ENCODE results near the gene WEE1. TPM values are rescaled to one million over a fixed set of nuclear protein-coding genes. Genes with fewer than 3 reads are reported as not detected.
A peak's percentile ranks its signal among the peaks of the same experiment; 100 is the strongest.

The WEE1 gene
- total and polyA plus RNA-seq, 10 of the 15 experiments (the other 5 are each of a cell fraction or from before 2014, with no cell fraction given) = 13.8 to 69.5 (median 45.4) TPM

DNA sequence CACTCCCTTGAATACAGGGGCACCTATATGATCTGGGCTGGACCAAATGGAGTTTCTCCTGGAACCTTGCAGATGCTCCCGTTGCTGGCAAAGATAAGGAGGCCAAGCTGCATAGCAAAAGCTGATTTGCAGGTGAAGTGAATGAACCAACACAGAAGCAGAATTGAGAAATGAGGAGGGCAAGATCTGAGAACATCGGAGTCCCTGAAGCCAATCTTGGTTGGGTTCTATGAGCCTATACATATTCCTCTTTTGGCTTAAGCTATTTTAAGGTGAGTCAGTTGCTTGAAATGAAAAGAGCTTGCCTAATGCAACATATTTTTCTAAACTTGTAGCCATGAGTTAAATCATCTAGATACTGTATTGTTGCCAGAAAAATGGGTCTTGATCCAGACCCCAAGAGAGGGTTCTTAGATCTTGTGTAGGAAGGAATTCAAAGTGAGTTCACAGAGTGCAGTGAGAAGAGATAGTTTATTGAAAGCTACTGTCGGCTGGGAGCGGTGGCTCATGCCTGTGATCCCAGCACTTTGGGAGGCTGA lies 23.5 kb downstream of the WEE1 start:
- ChIA-PET CTCF (interaction anchor here (1.1 to 6.4 kb wide), 5 partner anchors 13 to 152 kb away, joined by 3 to 43 read pairs (median 6); no protein-coding TSS in a partner anchor), RAD21 (ENCODE audit: unreplicated experiment) (interaction anchor here (1.2 to 5.4 kb wide), 4 partner anchors 9 to 62 kb away, joined by 3 to 23 read pairs (median 12); partner anchors contain the start of gene WEE1), SMC1A (ENCODE audit: uncharacterized antibody, unreplicated experiment) (interaction anchor here (1.0 to 5.7 kb wide), 10 partner anchors 9 to 91 kb away, joined by 3 to 64 read pairs (median 5); no protein-coding TSS in a partner anchor), POLR2A (interaction anchor here (0.5 to 3.0 kb wide), 3 partner anchors 9 to 27 kb away, joined by 3 to 18 read pairs (median 3); no protein-coding TSS in a partner anchor)
- ATAC-seq (no peak), FAIRE-seq (no peak), DNase-seq (ENCODE audit: low read depth, low spot score) (no peak)
- peaks cover 42% of the 10 kb centered on the region for H3K4me1 ChIP-seq (ENCODE audit: control insufficient read depth, insufficient read depth, low read length)
- H3K36me3 ChIP-seq (ENCODE audit: control insufficient read depth in 2 of 2, insufficient read depth in 2 of 2, low read length in 1 of 2) = no peaks in the 10 kb centered on the region
- no peak overlapping the region for H3K9ac ChIP-seq (ENCODE audit: control insufficient read depth, insufficient read depth, low read length)
- BruUV-seq (replicated peaks) = no TSS peak
- no peak overlapping the region for H3K27ac ChIP-seq (ENCODE audit: control insufficient read depth, insufficient read depth)
- no peaks in the 10 kb centered on the region for H4K20me1 ChIP-seq (ENCODE audit: control insufficient read depth, insufficient read depth)
- in situ Hi-C loops (cut with MboI) = no loop called here
- H3K4me3 ChIP-seq = no peak overlapping the region
- H3K4me2 ChIP-seq (ENCODE audit: control insufficient read depth, insufficient read depth) = peak overlapping the region; percentile 0
- no peaks in the 10 kb centered on the region for H3K79me2 ChIP-seq (ENCODE audit: control insufficient read depth, insufficient read depth, low read length)
- no peak overlapping the region for H2AFZ ChIP-seq (ENCODE audit: control insufficient read depth, low read depth, low read length)
- no peaks in the 10 kb centered on the region for H3K27me3 ChIP-seq (replicated peaks in 1 of 2; ENCODE audit: control insufficient read depth in 2 of 2, insufficient read depth in 2 of 2, low read length in 1 of 2)
- intact Hi-C loops (cut with micrococcal nuclease; ENCODE audit: unreplicated experiment) = no loop called here
- TF ChIP-seq YY1 (IDR thresholded peaks at IDR 0.05; ENCODE audit: low read depth, low read length) (no peak), CREM (IDR thresholded peaks at IDR 0.05; ENCODE audit: low read depth) (no peak), TAF1 (IDR thresholded peaks at IDR 0.05; ENCODE audit: borderline replicate concordance, low read depth, low read length) (no peak), ZNF24 (IDR thresholded peaks at IDR 0.05) (no peak), HDGF (IDR thresholded peaks at IDR 0.05) (no peak), CBX5 (IDR thresholded peaks at IDR 0.05; ENCODE audit: low read depth) (no peak), NR2F1 (conservative IDR thresholded peaks at IDR 0.05) (no peak), RB1 (IDR thresholded peaks at IDR 0.05; ENCODE audit: borderline replicate concordance) (no peak), HDAC6 (IDR thresholded peaks at IDR 0.05; ENCODE audit: unreplicated experiment) (no peak), POU2F2 (IDR thresholded peaks at IDR 0.05; ENCODE audit: borderline replicate concordance, low read depth, low read length) (no peak), SREBF2 (IDR thresholded peaks at IDR 0.05; ENCODE audit: low read length) (no peak), IKZF1 (conservative IDR thresholded peaks at IDR 0.05) (no peak), PML (IDR thresholded peaks at IDR 0.05; ENCODE audit: low read length) (no peak), KLF5 (IDR thresholded peaks at IDR 0.05; ENCODE audit: partially characterized antibody) (no peak)
- TF ChIP-seq, protein P1, sequence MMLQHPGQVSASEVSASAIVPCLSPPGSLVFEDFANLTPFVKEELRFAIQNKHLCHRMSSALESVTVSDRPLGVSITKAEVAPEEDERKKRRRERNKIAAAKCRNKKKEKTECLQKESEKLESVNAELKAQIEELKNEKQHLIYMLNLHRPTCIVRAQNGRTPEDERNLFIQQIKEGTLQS (IDR thresholded peaks at IDR 0.05; ENCODE audit: borderline replicate concordance, extremely low read depth, low read depth, low read length) = no peak
- no peaks in the 10 kb centered on the region for H3K9me3 ChIP-seq (replicated peaks; ENCODE audit: control insufficient read depth, insufficient read depth, low read length)
- WGBS (ENCODE audit: insufficient coverage, insufficient replicate concordance, low lambda C conversion rate, missing lambda C conversion rate) = 7% methylated on average over 4 of the region's 4 CpGs

All from GM12878 (cell line).